ENCODE measurements around the gene FNBP1. TPM values are rescaled to one million over a fixed set of nuclear protein-coding genes. Genes with fewer than 3 reads are reported as not detected.

FNBP1 gene
- total RNA-seq, 2 experiments from 2014 or later: 266 to 268 TPM

- ChIA-PET POLR2A (interaction anchor here (1.5 to 4.4 kb wide), 2 partner anchors 10 to 36 kb away, joined by 4 to 31 read pairs; no protein-coding TSS in a partner anchor), CTCF (interaction anchor here (0.8 kb wide), 1 partner anchor 59 kb away, joined by 3 read pairs; no protein-coding TSS in a partner anchor)
- TF ChIP-seq CTCF (IDR thresholded peaks at IDR 0.05): no peak
- intact Hi-C loops (cut with micrococcal nuclease): no loop called here
- no peak overlapping the region for H3K4me3 Mint-ChIP-seq
- no peaks in the 10 kb centered on the region for H3K27me3 Mint-ChIP-seq
- no peak overlapping the region for H3K27ac Mint-ChIP-seq
- no peaks in the 10 kb centered on the region for H3K9me3 Mint-ChIP-seq
- ATAC-seq: no peak
- peaks cover 15% of the 10 kb centered on the region for H3K4me1 Mint-ChIP-seq (ENCODE audit: low read depth)
- no peak for DNase-seq
- peaks cover 23% of the 10 kb centered on the region for H3K36me3 Mint-ChIP-seq (ENCODE audit: low read depth)
These were observed 163.8 kb downstream of the FNBP1 start for GRCh38 chr9:129879103-129879699.

- intact Hi-C loops (cut with micrococcal nuclease): no loop called here
- POLR2A ChIA-PET: interaction anchor here (0.7 to 4.4 kb wide), 3 partner anchors 9 to 40 kb away, joined by 3 to 31 read pairs (median 3); no protein-coding TSS in a partner anchor
- CTCF ChIA-PET: interaction anchor here (0.8 to 0.9 kb wide), 2 partner anchors 9 to 59 kb away, joined by 3 read pairs; no protein-coding TSS in a partner anchor
These were observed 164.7 kb downstream of the FNBP1 start for GRCh38 chr9:129878291-129878690.

GRCh38 chr9:129876815-129877214, 166.2 kb downstream of the FNBP1 start:
- POLR2A ChIA-PET: interaction anchor here (4.4 kb wide), 1 partner anchor 8 kb away, joined by 31 read pairs; no protein-coding TSS in a partner anchor
- Mint-ChIP-seq H3K27me3 (no peaks in the 10 kb centered on the region), H3K9me3 (no peaks in the 10 kb centered on the region), H3K27ac (peak overlapping the region; percentile 49), H3K4me3 (no peak overlapping the region), H3K36me3 (ENCODE audit: low read depth) (peaks cover 28% of the 10 kb centered on the region), H3K4me1 (ENCODE audit: low read depth) (peaks cover 15% of the 10 kb centered on the region)
- TF ChIP-seq CTCF (IDR thresholded peaks at IDR 0.05): no peak
- intact Hi-C loops (cut with micrococcal nuclease): no loop called here
- ATAC-seq: no peak
- CTCF ChIA-PET: interaction anchor here (1.1 to 1.4 kb wide), 2 partner anchors 9 to 12 kb away, joined by 3 read pairs; no protein-coding TSS in a partner anchor
- no peak for DNase-seq

More at GRCh38 chr9:129878291-129878690, 164.7 kb downstream of the FNBP1 start:
- Mint-ChIP-seq H3K36me3 (ENCODE audit: low read depth) (peaks cover 23% of the 10 kb centered on the region), H3K4me1 (ENCODE audit: low read depth) (peaks cover 9% of the 10 kb centered on the region), H3K9me3 (no peaks in the 10 kb centered on the region), H3K4me3 (no peak overlapping the region), H3K27ac (peak overlapping the region; percentile 34), H3K27me3 (no peaks in the 10 kb centered on the region)
- no peak for TF ChIP-seq CTCF (IDR thresholded peaks at IDR 0.05)
- ATAC-seq (no peak), DNase-seq (no peak)

- POLR2A ChIA-PET: interaction anchor here (1.0 to 4.4 kb wide), 2 partner anchors 7 to 41 kb away, joined by 3 to 31 read pairs; partner anchors contain the start of genes C9orf78 and USP20
These were observed 167.1 kb downstream of the FNBP1 start for GRCh38 chr9:129875687-129876395.

More at GRCh38 chr9:129875687-129876395, 167.1 kb downstream of the FNBP1 start:
- DNase-seq (no peak), ATAC-seq (no peak)
- no peak overlapping the region for H3K4me3 Mint-ChIP-seq
- H3K9me3 Mint-ChIP-seq: no peaks in the 10 kb centered on the region
- H3K4me1 Mint-ChIP-seq (ENCODE audit: low read depth): peaks cover 22% of the 10 kb centered on the region
- CTCF ChIA-PET: interaction anchor here (1.1 to 1.4 kb wide), 2 partner anchors 8 to 11 kb away, joined by 3 read pairs; no protein-coding TSS in a partner anchor
- H3K36me3 Mint-ChIP-seq (ENCODE audit: low read depth): peaks cover 34% of the 10 kb centered on the region
- TF ChIP-seq CTCF (IDR thresholded peaks at IDR 0.05): no peak
- intact Hi-C loops (cut with micrococcal nuclease): no loop called here
- H3K27ac Mint-ChIP-seq: no peak overlapping the region
- no peaks in the 10 kb centered on the region for H3K27me3 Mint-ChIP-seq
